Endothelial cell of umbilical vein (primary cell): ENCODE results near the gene CAMTA1.

Source experiments
- EZH2 ChIP-seq: IDR thresholded peaks from 2 replicates; pipeline ENCODE4 v1.6.1; 2012; ENCODE audit warnings: borderline replicate concordance, low read depth, mild to moderate bottlenecking, moderate library complexity, low read length, inconsistent platforms; ENCODE audit not compliant: severe bottlenecking
- FOS ChIP-seq: IDR thresholded peaks from 2 replicates; pipeline ENCODE4 v1.6.1; 2011; ENCODE audit warnings: mild to moderate bottlenecking, low read length, moderate library complexity, borderline replicate concordance; ENCODE audit not compliant: insufficient read depth
- GATA2 ChIP-seq: IDR thresholded peaks from 2 replicates; pipeline ENCODE4 v1.7.0; 2011; ENCODE audit warnings: low read depth, mild to moderate bottlenecking, moderate library complexity, mixed read lengths, low read length; ENCODE audit not compliant: insufficient read length, insufficient read depth
- MYC ChIP-seq: IDR thresholded peaks from one replicate; pipeline ENCODE4 v1.6.1; 2011; ENCODE audit warnings: mild to moderate bottlenecking, low read depth, low read length
- POLR2A ChIP-seq: IDR thresholded peaks from 2 replicates; pipeline ENCODE4 v1.6.1; 2012; ENCODE audit warnings: low read depth, mild to moderate bottlenecking, control low read depth, low read length
- POLR2AphosphoS5 ChIP-seq: IDR thresholded peaks from 2 replicates; pipeline ENCODE4 v1.6.1; 2012; ENCODE audit warnings: low read depth, mild to moderate bottlenecking, control low read depth, low read length, moderate library complexity; ENCODE audit not compliant: insufficient read depth
- TF ChIP-seq, protein P1 (sequence below), 2 donors: IDR thresholded peaks; 1 replicate in 1 of 2; 2 replicates in 1 of 2; pipeline ENCODE4 v1.5.1; 2011; ENCODE audit warnings: low read length in 2 of 2, mild to moderate bottlenecking in 2 of 2, moderate library complexity in 2 of 2, control low read depth in 1 of 2, inconsistent platforms in 1 of 2, low read depth in 1 of 2; ENCODE audit not compliant: insufficient read depth in 1 of 2; ENCODE audit errors: extremely low read depth in 1 of 2
- TF ChIP-seq, protein P2 (sequence below): IDR thresholded peaks from 2 replicates; pipeline ENCODE4 v1.6.1; 2011; ENCODE audit not compliant: insufficient read depth, insufficient read length

DNA sequence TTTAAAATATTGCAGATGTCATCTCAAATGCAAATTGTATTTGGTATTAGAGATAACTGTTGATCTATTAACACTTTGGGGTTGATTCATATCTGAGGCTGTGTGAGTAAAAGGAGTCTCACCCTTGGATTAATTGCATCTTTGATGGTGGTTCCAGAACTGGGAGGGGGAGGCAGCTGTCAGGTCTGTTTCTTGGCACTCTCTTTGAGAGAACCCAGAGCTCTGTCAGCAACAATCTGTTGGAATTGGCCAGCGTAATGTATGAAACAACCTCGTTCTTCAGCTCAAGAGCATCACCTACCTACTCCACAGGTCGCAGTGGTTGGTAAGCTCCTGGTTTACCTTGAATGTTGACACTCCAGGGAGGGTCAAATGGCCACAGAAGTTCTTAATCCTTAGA, 424.1 kb downstream of the CAMTA1 start:
- no peak for TF ChIP-seq POLR2A
- TF ChIP-seq, protein P1, sequence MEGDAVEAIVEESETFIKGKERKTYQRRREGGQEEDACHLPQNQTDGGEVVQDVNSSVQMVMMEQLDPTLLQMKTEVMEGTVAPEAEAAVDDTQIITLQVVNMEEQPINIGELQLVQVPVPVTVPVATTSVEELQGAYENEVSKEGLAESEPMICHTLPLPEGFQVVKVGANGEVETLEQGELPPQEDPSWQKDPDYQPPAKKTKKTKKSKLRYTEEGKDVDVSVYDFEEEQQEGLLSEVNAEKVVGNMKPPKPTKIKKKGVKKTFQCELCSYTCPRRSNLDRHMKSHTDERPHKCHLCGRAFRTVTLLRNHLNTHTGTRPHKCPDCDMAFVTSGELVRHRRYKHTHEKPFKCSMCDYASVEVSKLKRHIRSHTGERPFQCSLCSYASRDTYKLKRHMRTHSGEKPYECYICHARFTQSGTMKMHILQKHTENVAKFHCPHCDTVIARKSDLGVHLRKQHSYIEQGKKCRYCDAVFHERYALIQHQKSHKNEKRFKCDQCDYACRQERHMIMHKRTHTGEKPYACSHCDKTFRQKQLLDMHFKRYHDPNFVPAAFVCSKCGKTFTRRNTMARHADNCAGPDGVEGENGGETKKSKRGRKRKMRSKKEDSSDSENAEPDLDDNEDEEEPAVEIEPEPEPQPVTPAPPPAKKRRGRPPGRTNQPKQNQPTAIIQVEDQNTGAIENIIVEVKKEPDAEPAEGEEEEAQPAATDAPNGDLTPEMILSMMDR (IDR thresholded peaks at IDR 0.05; ENCODE audit: extremely low read depth in 1 of 2, insufficient read depth in 1 of 2, low read depth in 1 of 2, low read length in 2 of 2), result no peak
- no peak for TF ChIP-seq GATA2
- TF ChIP-seq EZH2, result no peak
- TF ChIP-seq, protein P2, sequence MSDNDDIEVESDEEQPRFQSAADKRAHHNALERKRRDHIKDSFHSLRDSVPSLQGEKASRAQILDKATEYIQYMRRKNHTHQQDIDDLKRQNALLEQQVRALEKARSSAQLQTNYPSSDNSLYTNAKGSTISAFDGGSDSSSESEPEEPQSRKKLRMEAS, result no peak
- TF ChIP-seq MYC, result no peak
- TF ChIP-seq FOS, result no peak
- TF ChIP-seq POLR2AphosphoS5, result no peak
